Renal cortical epithelial cell (primary cell): ENCODE results near the gene BOC. TPM values are rescaled to one million over a fixed set of nuclear protein-coding genes. Genes with fewer than 3 reads are reported as not detected.
A peak's percentile ranks its signal among the peaks of the same experiment; 100 is the strongest.

ENCODE experiments used
- DNase-seq: peaks from one replicate; pipeline ENCODE4 v3.0.0-alpha.2; 2011; ENCODE audit warnings: low read depth
- total RNA-seq: library from RNA; depleted of rRNA; stranded (reverse); fragments of >200 nt; gene quantifications from 2 replicates; pipeline ENCODE4 v1.2.3, GENCODE V29; 2014

Gene BOC
- total RNA-seq, 1 donor from 2014 or later = 3.0 TPM

- DNase-seq = no peak
Observed at GRCh38 chr3:113285226-113285625, 73.9 kb downstream of the BOC start.

DNA sequence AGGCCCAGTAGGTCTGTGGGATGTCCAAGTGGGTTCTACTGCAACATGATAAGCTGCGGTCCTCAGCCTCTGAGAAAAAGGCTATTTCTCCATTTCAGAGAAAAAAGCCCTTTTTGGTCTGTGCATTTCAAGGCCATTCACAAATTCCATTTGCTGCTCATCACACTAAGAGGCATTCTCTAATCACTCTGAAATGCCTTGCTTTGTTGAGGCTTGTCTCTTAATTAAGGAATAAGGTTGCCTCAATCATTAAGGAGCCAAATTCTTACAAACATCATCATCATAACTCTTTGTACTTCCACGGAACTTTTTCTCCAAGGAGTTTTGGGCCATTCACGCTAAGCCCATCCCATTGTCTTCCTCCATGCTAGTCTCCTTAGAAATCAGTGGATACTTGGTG, 74.4 kb downstream of the BOC start:
- DNase-seq = no peak

GRCh38 chr3:113286524-113286923, 75.2 kb downstream of the BOC start:
- DNase-seq = no peak

DNA sequence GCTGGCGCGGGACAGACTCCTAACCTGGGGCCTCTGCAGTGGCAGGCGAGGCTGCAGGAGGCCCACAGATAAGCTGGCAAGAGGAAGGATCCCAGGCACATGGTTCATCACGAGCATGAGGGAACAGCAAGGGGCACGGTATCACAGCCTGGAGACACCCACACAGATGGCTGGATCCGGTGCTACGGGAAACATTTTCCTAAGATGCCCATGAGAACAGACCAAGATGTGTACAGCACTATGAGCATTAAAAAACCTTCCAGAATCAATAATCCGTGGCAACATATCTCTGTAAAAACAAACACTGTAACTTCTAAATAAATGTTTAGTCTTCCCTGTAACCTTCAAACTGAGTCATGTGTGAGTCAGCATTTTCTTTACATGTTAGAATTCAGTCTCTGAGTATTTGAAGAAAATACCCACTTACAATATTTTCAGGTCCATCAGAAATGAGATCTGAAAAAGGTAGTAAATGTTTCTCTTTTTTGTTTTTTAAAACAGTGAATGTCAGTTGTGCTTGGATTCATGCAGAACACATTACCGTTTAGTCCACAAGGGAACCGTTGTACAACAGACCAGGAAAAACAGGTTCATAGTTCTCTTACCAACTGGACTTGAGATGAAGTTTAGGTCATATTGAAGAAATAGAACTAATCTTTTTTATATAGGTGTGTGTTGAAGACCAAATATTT, 75.9 kb downstream of the BOC start:
- DNase-seq = peak; percentile 82

DNA sequence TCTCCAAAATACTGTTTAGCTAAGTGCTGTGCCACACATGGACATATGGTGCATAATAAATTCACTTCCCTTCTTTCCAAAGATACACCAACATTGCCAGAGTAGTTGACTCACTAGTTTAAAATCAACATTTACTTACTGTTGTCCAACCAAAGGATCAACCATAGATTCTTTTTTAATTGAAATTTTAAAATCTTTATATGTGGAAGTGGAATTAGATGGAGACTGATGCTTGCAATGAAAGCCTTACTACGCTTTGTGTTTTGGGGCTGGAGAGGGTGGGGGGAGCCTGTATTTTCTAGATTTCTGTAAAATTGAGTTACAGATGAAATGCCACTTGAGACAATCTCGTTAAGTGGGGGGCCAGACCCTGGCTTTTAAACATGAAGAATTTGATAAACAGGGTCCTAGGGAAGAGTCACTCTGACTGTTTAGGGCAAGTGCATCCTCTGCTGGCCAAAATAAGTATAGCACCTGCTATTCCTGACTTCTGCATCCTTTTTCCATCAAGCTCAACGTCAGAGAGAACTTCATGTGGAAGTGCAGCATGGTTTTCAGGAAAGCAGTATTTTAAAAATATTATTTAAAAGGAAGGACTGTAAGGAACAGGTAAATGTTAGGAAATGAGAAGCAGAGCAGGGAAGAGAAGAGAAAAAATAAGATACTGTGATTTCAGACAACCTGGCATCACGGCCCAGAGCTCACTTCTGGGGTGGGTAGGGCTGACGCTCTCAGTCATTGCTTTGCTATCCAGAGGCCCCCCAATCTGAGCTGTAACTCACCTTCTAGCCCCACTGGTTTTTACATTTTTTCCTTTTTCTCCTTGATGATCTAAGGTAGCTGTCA, 76.7 kb downstream of the BOC start:
- DNase-seq = peak; percentile 65

- no peak for DNase-seq
Observed at GRCh38 chr3:113288881-113289280, 77.5 kb downstream of the BOC start.

DNA sequence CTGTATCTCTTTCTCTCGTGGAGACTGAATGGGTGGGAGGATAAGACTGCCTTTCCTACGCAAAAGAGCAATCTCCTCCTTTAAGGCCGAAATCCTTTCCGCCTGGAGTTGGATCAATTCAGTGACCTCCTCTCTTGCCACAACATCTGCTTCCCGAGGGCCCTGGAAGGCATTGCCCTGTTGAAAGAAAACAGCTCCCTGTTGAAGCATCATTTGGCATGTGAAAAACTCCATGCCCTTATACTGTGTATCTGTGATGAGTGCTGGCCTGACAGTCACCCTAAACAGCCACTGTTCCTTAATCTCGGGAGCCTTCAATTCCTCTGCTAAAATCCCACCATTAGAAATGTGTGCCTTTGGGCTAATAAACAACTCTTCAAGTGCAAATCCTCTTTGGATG, 80.2 kb downstream of the BOC start:
- no peak for DNase-seq

DNA sequence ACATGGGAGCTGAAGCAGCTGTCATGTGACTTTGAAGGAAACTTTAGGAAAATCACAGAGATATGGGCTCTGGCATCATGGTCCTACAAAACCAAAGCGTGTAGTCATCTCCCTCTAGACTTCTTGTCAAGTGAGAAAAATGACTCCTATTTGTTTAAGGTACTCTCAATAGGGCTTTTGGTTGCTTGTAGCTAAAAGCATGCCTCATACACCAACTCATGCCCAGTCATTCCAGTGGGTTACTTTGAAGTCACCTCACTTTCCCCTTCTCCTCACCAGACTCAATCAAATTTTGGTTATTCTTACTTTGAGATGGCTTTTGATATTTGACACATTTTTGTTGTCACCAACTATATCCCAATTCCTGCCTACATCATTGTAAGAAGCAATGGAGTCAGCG, 81.6 kb downstream of the BOC start:
- DNase-seq = no peak

DNA sequence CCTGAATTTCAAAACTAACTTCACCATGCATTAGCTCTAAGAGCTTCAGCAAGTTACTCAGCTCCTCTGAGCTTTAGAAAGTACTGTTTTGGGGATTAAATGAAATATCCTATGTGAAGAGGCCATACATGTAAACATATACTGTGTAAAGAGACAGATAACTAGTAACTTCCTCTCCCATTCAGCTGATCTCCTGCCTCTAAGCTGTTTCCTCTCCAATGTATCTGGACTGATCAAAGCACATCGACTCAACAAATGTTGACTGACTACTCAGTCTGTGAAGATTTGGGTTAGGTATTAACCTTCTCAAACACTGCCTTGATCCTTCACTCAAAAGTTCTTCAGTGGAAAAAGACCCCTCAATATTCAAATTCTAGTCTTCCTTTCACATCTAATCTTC, 82.0 kb downstream of the BOC start:
- no peak for DNase-seq

- no peak for DNase-seq
Observed at GRCh38 chr3:113295463-113295862, 84.1 kb downstream of the BOC start.

DNA sequence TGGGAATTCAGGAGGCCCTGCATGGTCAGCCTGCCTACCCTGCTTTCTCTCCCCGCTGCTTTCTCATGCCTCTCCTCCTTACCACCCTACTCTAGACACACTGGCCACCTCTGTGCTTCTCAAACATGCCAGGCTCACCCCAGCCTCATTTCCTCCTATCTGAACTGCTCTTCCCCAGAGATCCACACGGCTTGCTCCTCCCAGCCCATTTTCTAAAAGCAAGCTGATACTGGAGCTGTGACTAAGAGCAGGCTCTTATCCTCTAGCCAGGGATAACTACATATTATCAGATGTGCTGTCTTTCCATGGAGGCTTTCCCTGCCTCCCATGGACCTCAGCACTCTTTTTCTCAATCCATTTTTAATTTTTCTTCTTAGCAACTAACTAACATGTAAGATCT, 85.9 kb downstream of the BOC start:
- DNase-seq = no peak

- DNase-seq = no peak
Observed at GRCh38 chr3:113297841-113298240, 86.5 kb downstream of the BOC start.

DNA sequence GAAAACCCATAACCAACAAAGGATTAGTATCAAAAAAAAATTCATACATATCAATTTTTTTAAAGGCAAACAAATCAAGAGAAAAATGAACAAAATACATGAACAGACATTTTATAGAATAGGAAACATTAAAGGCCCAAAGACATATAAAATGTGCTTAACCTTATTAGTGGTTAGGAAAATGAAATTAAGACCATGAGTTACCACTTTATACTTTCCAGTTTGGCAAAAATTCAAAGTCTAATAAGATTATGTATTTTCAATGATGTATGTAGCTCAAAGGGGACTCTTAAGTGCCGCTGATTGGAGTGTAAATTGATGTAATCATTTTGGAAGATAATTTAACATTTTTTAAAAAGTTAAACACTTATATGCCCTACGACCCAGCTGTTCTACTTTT, 89.2 kb downstream of the BOC start:
- no peak for DNase-seq

GRCh38 chr3:113304102-113304501, 92.7 kb downstream of the BOC start:
- no peak for DNase-seq

- DNase-seq = no peak
Observed at GRCh38 chr3:113304856-113305540, 93.6 kb downstream of the BOC start.

DNA sequence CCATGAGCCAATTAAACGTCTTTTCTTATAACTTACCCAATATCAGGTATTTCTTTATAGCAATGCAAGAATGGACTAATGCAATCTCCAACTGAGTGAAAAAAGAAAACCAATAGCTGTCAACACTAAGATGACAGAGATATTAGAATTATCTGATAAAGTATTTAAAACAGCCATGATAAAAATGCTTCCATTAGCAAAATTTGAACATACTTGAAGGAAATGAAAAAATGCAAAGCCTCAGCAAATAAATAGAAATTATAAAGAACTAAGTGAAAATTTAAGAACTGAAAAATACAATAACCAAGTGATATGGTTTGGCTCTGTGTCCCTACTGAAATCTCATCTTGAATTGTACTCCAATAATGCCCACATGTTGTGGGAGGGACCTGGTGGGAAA, 99.6 kb downstream of the BOC start:
- DNase-seq = no peak

GRCh38 chr3:113312416-113312815, 101.1 kb downstream of the BOC start:
- DNase-seq = no peak

DNA sequence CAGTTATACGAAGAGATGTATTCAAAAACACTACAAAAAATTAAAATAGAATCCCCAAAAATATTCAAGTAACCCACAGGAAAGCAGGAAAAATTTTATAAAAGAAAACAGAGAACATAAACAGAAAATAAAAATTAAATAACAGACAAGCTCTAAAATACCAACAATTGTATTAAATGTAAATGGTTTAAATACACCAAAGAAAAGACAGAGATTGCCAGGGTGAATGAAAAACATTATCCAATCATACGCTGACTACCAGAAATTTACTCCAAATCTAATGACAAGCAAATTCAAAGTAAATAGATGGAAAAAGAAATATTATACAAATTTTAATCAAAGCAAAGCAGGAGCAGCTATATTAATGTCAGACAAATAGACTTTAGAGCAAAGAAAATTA, 103.6 kb downstream of the BOC start:
- no peak for DNase-seq

DNA sequence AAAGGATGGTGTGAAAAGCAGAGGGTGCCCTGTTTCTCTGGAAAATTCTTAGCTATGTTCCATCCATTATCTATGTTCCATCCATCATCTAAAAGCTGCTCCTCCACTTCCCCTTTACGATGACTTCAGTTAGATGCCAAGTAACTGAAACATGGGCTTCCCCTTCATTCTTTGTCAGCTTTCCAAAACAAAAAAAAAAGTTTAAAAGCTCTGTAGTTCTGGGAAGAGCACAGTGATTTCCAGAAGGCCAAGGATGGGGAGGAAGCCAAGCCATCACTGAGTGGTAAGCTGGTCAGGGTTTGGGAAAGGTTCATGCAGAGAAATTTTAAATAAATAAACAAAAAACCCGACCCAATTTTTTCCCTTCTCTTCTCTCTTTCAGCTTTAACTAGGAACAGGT, 118.4 kb downstream of the BOC start:
- DNase-seq = no peak

DNA sequence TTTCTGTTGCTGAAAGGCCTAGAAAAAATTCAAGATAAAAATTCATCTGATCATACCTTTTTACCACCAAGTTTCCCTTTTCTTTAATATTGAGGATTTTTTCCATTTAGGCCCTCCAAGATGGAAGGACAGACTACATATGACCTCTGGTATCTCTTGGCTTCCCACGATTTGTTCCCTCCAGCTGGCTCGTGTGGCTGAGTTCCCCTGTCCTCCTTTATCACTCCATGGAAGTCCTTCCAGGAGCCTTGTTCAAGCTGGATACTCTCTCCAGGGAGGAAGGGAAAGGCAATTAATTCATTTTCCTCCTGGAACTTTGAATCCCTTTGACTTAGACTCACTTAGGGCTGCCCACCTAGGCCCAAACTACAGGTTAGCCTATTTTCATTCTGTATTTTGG, 119.4 kb downstream of the BOC start:
- no peak for DNase-seq

GRCh38 chr3:113331187-113331586, 119.8 kb downstream of the BOC start:
- DNase-seq = no peak
